Measurements from ENCODE around the gene IL17RB.

IL17RB gene

DNA sequence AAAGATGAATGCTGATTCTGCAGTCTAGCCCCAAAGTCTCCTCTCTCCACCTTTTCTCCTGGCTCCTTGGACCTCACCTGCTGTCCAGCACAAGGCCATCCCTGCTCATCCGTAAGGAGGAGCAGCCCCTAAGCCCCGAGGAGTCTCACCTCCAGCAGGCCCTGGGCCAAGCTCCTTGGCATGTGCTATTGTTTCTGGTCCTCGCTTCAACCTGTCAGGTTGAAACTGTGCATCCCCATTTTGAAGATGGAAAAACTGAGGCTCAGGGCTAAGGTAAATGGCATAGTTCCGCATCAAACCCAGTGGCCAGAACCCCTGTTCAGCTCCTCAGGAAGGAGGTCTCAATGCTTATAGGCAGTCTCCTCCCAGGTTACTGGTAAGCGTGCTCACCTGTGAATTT, 26.3 kb upstream of the IL17RB start:
- H4K8ac ChIP-seq (ENCODE audit: low read length), result no peak overlapping the region
- no peak overlapping the region for H3K4me2 ChIP-seq (ENCODE audit: low read length, poor library complexity, severe bottlenecking)
- H2BK15ac ChIP-seq (ENCODE audit: low read depth, poor library complexity, severe bottlenecking), result no peak overlapping the region
- H2BK120ac ChIP-seq (ENCODE audit: low read depth, low read length), result no peak overlapping the region
- H3K4me3 ChIP-seq (ENCODE audit: insufficient read depth in 1 of 2, low read depth in 1 of 2, low read length in 2 of 2), result no peak overlapping the region
- no peak overlapping the region for H2BK12ac ChIP-seq (ENCODE audit: low read length in 2 of 2)
- H2AK5ac ChIP-seq (ENCODE audit: low read length, severe bottlenecking), result no peak overlapping the region
- no peak overlapping the region for H2AFZ ChIP-seq (ENCODE audit: low read depth, low read length)
- H3K27me3 ChIP-seq (ENCODE audit: control insufficient read depth in 1 of 2, insufficient read depth in 1 of 2, low read length in 2 of 2), result no peaks in the 10 kb centered on the region
- peaks cover 2% of the 10 kb centered on the region for H3K4me1 ChIP-seq (ENCODE audit: control insufficient read depth, insufficient read depth, low read depth, low read length)
- DNase-seq, result no peak
- no peak overlapping the region for H4K91ac ChIP-seq (ENCODE audit: low read length)
- no peak overlapping the region for H3K14ac ChIP-seq (ENCODE audit: low read length in 2 of 2)
- WGBS, result 84% methylated on average over 5 of the region's 5 CpGs
- H3K36me3 ChIP-seq (ENCODE audit: control insufficient read depth in 1 of 2, insufficient read depth in 2 of 2, low read depth in 1 of 2, low read length in 2 of 2), result peaks cover 0 to 8% of the 10 kb centered on the region in 2 experiments
- no peaks in the 10 kb centered on the region for H3K79me1 ChIP-seq (replicated peaks; ENCODE audit: low read length, poor library complexity, severe bottlenecking)
- no peaks in the 10 kb centered on the region for H3K9me3 ChIP-seq (ENCODE audit: control insufficient read depth, low read length)
- no peak overlapping the region for H2BK5ac ChIP-seq (ENCODE audit: low read depth, low read length, poor library complexity, severe bottlenecking)
- H3K23ac ChIP-seq (ENCODE audit: low read length in 2 of 2), result no peak overlapping the region
- H3K9ac ChIP-seq (ENCODE audit: low read length), result no peak overlapping the region
- H3K18ac ChIP-seq (ENCODE audit: low read depth in 1 of 2, low read length in 2 of 2), result no peak overlapping the region
- H3K4ac ChIP-seq (ENCODE audit: low read depth in 1 of 2, low read length in 2 of 2), result no peak overlapping the region
- H3K27ac ChIP-seq (ENCODE audit: low read length, poor library complexity, severe bottlenecking), result no peak overlapping the region

DNA sequence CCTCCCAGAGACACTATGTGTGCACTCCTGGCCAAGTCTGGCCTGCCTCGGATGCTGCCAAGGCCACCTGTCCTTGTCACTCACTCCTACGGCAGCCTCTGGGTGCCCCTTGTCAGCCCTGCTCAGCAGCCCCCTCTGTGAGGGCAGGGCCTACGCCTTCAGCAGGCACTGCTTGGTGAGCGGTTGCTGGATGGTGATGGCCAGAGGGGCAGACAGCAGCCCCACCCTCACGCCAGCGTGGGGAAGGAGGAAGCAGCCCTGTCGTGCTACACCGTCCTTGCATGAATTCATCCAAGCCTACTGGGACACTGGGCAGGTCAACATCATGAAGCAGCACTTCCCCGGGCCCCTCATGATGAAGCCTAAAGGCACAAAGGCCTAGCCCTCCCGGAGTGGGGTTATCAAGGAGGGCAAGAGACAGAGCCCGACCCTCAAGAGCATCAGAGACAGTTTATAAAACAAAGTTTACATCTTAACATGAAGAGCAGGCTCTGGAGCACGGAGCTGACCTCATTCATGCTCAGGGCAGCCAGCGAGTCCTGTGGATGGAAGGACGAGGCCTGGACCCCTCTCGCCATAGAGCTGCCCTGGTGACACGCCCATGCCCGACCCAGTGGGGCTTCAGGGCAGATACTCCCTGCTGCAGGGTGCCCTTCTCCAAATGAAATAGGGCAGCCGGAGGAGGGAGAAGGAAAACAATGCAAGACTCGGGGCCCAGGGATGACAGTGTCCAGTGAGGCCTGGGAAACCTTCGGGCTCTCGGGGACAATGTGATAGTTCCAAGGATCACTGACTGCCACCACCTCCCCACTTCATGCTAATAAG, 25.4 kb upstream of the IL17RB start:
- no peak overlapping the region for H2BK15ac ChIP-seq (ENCODE audit: low read depth, poor library complexity, severe bottlenecking)
- H3K79me1 ChIP-seq (replicated peaks; ENCODE audit: low read length, poor library complexity, severe bottlenecking), result no peaks in the 10 kb centered on the region

DNA sequence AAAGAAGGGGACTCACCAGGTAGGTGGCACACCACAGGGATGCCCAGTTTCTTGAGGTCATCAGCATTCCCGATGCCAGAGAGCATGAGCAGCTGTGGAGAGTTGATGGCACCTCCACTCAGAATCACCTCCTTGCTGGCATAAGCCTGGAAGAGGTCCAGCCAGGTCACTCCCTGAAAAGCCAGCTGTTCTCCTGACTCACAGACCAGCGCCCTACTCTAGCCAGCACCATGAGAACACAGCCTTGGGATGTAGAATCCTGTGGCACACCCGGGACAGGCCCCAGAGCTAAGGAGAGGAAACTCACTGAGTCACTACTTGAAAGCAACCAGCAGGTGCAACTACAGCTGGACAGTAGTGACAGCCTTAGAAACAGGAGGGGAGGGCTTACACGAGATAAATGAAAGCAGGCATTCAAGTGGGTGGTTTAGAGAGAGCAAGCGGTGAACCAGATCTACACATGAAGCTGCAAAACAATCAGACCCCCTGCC, 24.7 kb upstream of the IL17RB start:
- 79% methylated on average over 3 of the region's 5 CpGs for WGBS
- no peaks in the 10 kb centered on the region for H3K27me3 ChIP-seq (ENCODE audit: control insufficient read depth in 1 of 2, insufficient read depth in 1 of 2, low read length in 2 of 2)

More for the DNA sequence above, 25.4 kb upstream of the IL17RB start:
- Histone ChIP-seq H3K9ac (ENCODE audit: low read length) (no peak overlapping the region), H3K4me1 (ENCODE audit: control insufficient read depth, insufficient read depth, low read depth, low read length) (peaks cover 2% of the 10 kb centered on the region), H3K4me2 (ENCODE audit: low read length, poor library complexity, severe bottlenecking) (no peak overlapping the region), H2BK5ac (ENCODE audit: low read depth, low read length, poor library complexity, severe bottlenecking) (no peak overlapping the region), H3K4ac (ENCODE audit: low read depth in 1 of 2, low read length in 2 of 2) (no peak overlapping the region), H3K27ac (ENCODE audit: low read length, poor library complexity, severe bottlenecking) (no peak overlapping the region), H4K8ac (ENCODE audit: low read length) (no peak overlapping the region), H3K18ac (ENCODE audit: low read depth in 1 of 2, low read length in 2 of 2) (no peak overlapping the region), H3K4me3 (ENCODE audit: insufficient read depth in 1 of 2, low read depth in 1 of 2, low read length in 2 of 2) (no peak overlapping the region), H2AFZ (ENCODE audit: low read depth, low read length) (no peak overlapping the region), H3K9me3 (ENCODE audit: control insufficient read depth, low read length) (no peaks in the 10 kb centered on the region), H2AK5ac (ENCODE audit: low read length, severe bottlenecking) (no peak overlapping the region), H2BK120ac (ENCODE audit: low read depth, low read length) (no peak overlapping the region), H3K36me3 (ENCODE audit: control insufficient read depth in 1 of 2, insufficient read depth in 2 of 2, low read depth in 1 of 2, low read length in 2 of 2) (peaks cover 0 to 8% of the 10 kb centered on the region in 2 experiments), H3K27me3 (ENCODE audit: control insufficient read depth in 1 of 2, insufficient read depth in 1 of 2, low read length in 2 of 2) (no peaks in the 10 kb centered on the region), H3K23ac (ENCODE audit: low read length in 2 of 2) (no peak overlapping the region), H2BK12ac (ENCODE audit: low read length in 2 of 2) (no peak overlapping the region), H3K14ac (ENCODE audit: low read length in 2 of 2) (no peak overlapping the region), H4K91ac (ENCODE audit: low read length) (no peak overlapping the region)
- DNase-seq, result no peak
- 78% methylated on average over 18 of the region's 21 CpGs for WGBS

DNA sequence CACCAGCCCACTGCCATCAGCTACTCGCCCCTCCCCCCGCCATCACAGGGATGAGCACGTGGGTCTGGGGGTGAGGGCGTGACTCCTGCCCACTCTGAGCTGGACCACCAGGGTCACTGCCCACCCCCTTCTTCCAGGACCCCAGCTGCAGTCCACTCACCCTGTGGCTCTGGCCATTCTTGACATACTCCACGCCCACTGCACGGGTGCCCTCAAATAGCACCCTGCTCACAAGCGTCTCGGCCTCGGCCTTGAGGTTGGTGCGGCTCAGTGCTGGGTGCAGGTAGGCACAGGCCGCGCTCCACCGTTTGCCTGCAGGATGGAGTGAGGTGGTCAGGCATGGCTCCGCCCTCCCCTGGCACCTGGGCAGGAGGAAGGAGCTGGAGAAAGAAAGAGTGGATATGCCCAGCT, 24.0 kb upstream of the IL17RB start:
- Histone ChIP-seq H2AK5ac (ENCODE audit: low read length, severe bottlenecking) (no peak overlapping the region), H3K9ac (ENCODE audit: low read length) (no peak overlapping the region), H3K27me3 (ENCODE audit: control insufficient read depth in 1 of 2, insufficient read depth in 1 of 2, low read length in 2 of 2) (no peaks in the 10 kb centered on the region), H3K4me2 (ENCODE audit: low read length, poor library complexity, severe bottlenecking) (no peak overlapping the region), H3K18ac (ENCODE audit: low read depth in 1 of 2, low read length in 2 of 2) (no peak overlapping the region), H2AFZ (ENCODE audit: low read depth, low read length) (no peak overlapping the region), H3K36me3 (ENCODE audit: control insufficient read depth in 1 of 2, insufficient read depth in 2 of 2, low read depth in 1 of 2, low read length in 2 of 2) (peaks cover 0 to 8% of the 10 kb centered on the region in 2 experiments), H3K14ac (ENCODE audit: low read length in 2 of 2) (no peak overlapping the region), H3K4me3 (ENCODE audit: insufficient read depth in 1 of 2, low read depth in 1 of 2, low read length in 2 of 2) (no peak overlapping the region), H3K4me1 (ENCODE audit: control insufficient read depth, insufficient read depth, low read depth, low read length) (peaks cover 2% of the 10 kb centered on the region), H3K9me3 (ENCODE audit: control insufficient read depth, low read length) (no peaks in the 10 kb centered on the region), H3K27ac (ENCODE audit: low read length, poor library complexity, severe bottlenecking) (no peak overlapping the region), H2BK120ac (ENCODE audit: low read depth, low read length) (no peak overlapping the region), H3K23ac (ENCODE audit: low read length in 2 of 2) (no peak overlapping the region), H2BK5ac (ENCODE audit: low read depth, low read length, poor library complexity, severe bottlenecking) (no peak overlapping the region), H2BK15ac (ENCODE audit: low read depth, poor library complexity, severe bottlenecking) (no peak overlapping the region), H3K79me1 (replicated peaks; ENCODE audit: low read length, poor library complexity, severe bottlenecking) (no peaks in the 10 kb centered on the region), H4K91ac (ENCODE audit: low read length) (no peak overlapping the region), H2BK12ac (ENCODE audit: low read length in 2 of 2) (no peak overlapping the region), H3K4ac (ENCODE audit: low read depth in 1 of 2, low read length in 2 of 2) (no peak overlapping the region), H4K8ac (ENCODE audit: low read length) (no peak overlapping the region)
- WGBS, result 87% methylated on average over 14 of the region's 14 CpGs
- no peak for DNase-seq

More for the DNA sequence above, 24.7 kb upstream of the IL17RB start:
- no peak overlapping the region for H2BK120ac ChIP-seq (ENCODE audit: low read depth, low read length)
- H3K36me3 ChIP-seq (ENCODE audit: control insufficient read depth in 1 of 2, insufficient read depth in 2 of 2, low read depth in 1 of 2, low read length in 2 of 2), result peaks cover 0 to 8% of the 10 kb centered on the region in 2 experiments
- no peak overlapping the region for H2BK5ac ChIP-seq (ENCODE audit: low read depth, low read length, poor library complexity, severe bottlenecking)
- H3K4me1 ChIP-seq (ENCODE audit: control insufficient read depth, insufficient read depth, low read depth, low read length), result peaks cover 2% of the 10 kb centered on the region
- no peak overlapping the region for H3K9ac ChIP-seq (ENCODE audit: low read length)
- no peak overlapping the region for H3K4ac ChIP-seq (ENCODE audit: low read depth in 1 of 2, low read length in 2 of 2)
- H3K23ac ChIP-seq (ENCODE audit: low read length in 2 of 2), result no peak overlapping the region
- H3K18ac ChIP-seq (ENCODE audit: low read depth in 1 of 2, low read length in 2 of 2), result no peak overlapping the region
- no peak overlapping the region for H4K91ac ChIP-seq (ENCODE audit: low read length)
- H3K4me3 ChIP-seq (ENCODE audit: insufficient read depth in 1 of 2, low read depth in 1 of 2, low read length in 2 of 2), result no peak overlapping the region
- H3K9me3 ChIP-seq (ENCODE audit: control insufficient read depth, low read length), result no peaks in the 10 kb centered on the region
- H3K4me2 ChIP-seq (ENCODE audit: low read length, poor library complexity, severe bottlenecking), result no peak overlapping the region
- no peak overlapping the region for H3K27ac ChIP-seq (ENCODE audit: low read length, poor library complexity, severe bottlenecking)
- H2BK15ac ChIP-seq (ENCODE audit: low read depth, poor library complexity, severe bottlenecking), result no peak overlapping the region
- no peak overlapping the region for H2AFZ ChIP-seq (ENCODE audit: low read depth, low read length)
- H2AK5ac ChIP-seq (ENCODE audit: low read length, severe bottlenecking), result no peak overlapping the region
- H2BK12ac ChIP-seq (ENCODE audit: low read length in 2 of 2), result no peak overlapping the region
- no peak overlapping the region for H4K8ac ChIP-seq (ENCODE audit: low read length)
- no peak for DNase-seq
- H3K79me1 ChIP-seq (replicated peaks; ENCODE audit: low read length, poor library complexity, severe bottlenecking), result no peaks in the 10 kb centered on the region
- H3K14ac ChIP-seq (ENCODE audit: low read length in 2 of 2), result no peak overlapping the region
